ENCODE data around the gene SHQ1. TPM values are rescaled to one million over a fixed set of nuclear protein-coding genes. Genes with fewer than 3 reads are reported as not detected.
A peak's percentile ranks its signal among the peaks of the same experiment; 100 is the strongest.

The SHQ1 gene
- total and polyA plus RNA-seq, 2 experiments from 2014 or later = 18.3 to 28.7 TPM

DNA sequence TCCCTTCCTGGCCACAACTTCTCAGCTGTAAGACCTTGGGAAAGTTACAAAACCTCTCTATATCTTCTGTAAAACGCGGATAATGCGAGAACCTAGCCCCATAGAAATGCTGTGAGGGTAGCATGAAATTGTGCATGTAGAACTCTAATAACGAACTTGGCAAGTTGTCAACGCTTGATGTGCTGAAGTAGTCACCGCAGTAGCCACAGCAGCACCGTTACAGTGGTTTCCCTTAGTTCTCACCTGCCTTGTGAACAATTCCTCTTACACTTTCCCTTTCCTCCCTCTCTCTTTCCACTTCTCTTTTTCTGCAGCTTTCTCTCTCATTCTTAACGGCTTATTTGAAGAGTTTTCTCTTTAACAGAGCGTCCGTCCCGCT is 447 bp upstream of the SHQ1 start:
- H3K4me1 Mint-ChIP-seq = peaks cover 20% of the 10 kb centered on the region
- H3K79me2 ChIP-seq (replicated peaks; ENCODE audit: insufficient read depth) = peaks cover 35% of the 10 kb centered on the region
- H3K27ac ChIP-seq (ENCODE audit: low read depth) = no peak overlapping the region
- H3K36me3 Mint-ChIP-seq (ENCODE audit: low read depth) = no peaks in the 10 kb centered on the region; the same call in 2 of the 3 replicates
- ATAC-seq (peak; percentile 15; the same call in 2 of the 3 replicates), DNase-seq (ENCODE audit: low spot score) (no peak)
- H3K4me3 Mint-ChIP-seq = peak overlapping the region; percentile 86
- no peaks in the 10 kb centered on the region for H3F3A ChIP-seq (replicated peaks; ENCODE audit: low read depth)
- H4K20me1 ChIP-seq (replicated peaks; ENCODE audit: insufficient read depth) = peaks cover 8% of the 10 kb centered on the region
- H3K4me2 ChIP-seq = peak overlapping the region; percentile 90
- peaks cover 18% of the 10 kb centered on the region for H3K27me3 ChIP-seq (ENCODE audit: insufficient read depth)
- no peaks in the 10 kb centered on the region; the same call in 2 of the 3 replicates for H3K9me3 Mint-ChIP-seq
- no peaks in the 10 kb centered on the region for H3K36me3 ChIP-seq (ENCODE audit: insufficient read depth)
- H3K27me3 Mint-ChIP-seq (ENCODE audit: insufficient read depth, low read depth, poor library complexity) = peaks cover 16% of the 10 kb centered on the region
- peaks cover 9% of the 10 kb centered on the region for H3K4me1 ChIP-seq (ENCODE audit: insufficient read depth)
- peak overlapping the region; percentile 80 for H3K4me3 ChIP-seq
- TF ChIP-seq ZNF114 (CRISPR knock-in tag; IDR thresholded peaks at IDR 0.05) (no peak), ZNF331 (CRISPR knock-in tag; IDR thresholded peaks at IDR 0.05; ENCODE audit: low read depth) (no peak), EZH2phosphoT487 (IDR thresholded peaks at IDR 0.05; ENCODE audit: unreplicated experiment) (no peak), CREB1 (CRISPR knock-in tag; IDR thresholded peaks at IDR 0.05; ENCODE audit: low read depth) (no peak), NANOG (IDR thresholded peaks at IDR 0.05; ENCODE audit: borderline replicate concordance) (no peak), JUNB (IDR thresholded peaks at IDR 0.05; ENCODE audit: unreplicated experiment) (no peak), EZH2 (IDR thresholded peaks at IDR 0.05; ENCODE audit: low read depth, unreplicated experiment) (no peak)
- TF ChIP-seq, protein P1, sequence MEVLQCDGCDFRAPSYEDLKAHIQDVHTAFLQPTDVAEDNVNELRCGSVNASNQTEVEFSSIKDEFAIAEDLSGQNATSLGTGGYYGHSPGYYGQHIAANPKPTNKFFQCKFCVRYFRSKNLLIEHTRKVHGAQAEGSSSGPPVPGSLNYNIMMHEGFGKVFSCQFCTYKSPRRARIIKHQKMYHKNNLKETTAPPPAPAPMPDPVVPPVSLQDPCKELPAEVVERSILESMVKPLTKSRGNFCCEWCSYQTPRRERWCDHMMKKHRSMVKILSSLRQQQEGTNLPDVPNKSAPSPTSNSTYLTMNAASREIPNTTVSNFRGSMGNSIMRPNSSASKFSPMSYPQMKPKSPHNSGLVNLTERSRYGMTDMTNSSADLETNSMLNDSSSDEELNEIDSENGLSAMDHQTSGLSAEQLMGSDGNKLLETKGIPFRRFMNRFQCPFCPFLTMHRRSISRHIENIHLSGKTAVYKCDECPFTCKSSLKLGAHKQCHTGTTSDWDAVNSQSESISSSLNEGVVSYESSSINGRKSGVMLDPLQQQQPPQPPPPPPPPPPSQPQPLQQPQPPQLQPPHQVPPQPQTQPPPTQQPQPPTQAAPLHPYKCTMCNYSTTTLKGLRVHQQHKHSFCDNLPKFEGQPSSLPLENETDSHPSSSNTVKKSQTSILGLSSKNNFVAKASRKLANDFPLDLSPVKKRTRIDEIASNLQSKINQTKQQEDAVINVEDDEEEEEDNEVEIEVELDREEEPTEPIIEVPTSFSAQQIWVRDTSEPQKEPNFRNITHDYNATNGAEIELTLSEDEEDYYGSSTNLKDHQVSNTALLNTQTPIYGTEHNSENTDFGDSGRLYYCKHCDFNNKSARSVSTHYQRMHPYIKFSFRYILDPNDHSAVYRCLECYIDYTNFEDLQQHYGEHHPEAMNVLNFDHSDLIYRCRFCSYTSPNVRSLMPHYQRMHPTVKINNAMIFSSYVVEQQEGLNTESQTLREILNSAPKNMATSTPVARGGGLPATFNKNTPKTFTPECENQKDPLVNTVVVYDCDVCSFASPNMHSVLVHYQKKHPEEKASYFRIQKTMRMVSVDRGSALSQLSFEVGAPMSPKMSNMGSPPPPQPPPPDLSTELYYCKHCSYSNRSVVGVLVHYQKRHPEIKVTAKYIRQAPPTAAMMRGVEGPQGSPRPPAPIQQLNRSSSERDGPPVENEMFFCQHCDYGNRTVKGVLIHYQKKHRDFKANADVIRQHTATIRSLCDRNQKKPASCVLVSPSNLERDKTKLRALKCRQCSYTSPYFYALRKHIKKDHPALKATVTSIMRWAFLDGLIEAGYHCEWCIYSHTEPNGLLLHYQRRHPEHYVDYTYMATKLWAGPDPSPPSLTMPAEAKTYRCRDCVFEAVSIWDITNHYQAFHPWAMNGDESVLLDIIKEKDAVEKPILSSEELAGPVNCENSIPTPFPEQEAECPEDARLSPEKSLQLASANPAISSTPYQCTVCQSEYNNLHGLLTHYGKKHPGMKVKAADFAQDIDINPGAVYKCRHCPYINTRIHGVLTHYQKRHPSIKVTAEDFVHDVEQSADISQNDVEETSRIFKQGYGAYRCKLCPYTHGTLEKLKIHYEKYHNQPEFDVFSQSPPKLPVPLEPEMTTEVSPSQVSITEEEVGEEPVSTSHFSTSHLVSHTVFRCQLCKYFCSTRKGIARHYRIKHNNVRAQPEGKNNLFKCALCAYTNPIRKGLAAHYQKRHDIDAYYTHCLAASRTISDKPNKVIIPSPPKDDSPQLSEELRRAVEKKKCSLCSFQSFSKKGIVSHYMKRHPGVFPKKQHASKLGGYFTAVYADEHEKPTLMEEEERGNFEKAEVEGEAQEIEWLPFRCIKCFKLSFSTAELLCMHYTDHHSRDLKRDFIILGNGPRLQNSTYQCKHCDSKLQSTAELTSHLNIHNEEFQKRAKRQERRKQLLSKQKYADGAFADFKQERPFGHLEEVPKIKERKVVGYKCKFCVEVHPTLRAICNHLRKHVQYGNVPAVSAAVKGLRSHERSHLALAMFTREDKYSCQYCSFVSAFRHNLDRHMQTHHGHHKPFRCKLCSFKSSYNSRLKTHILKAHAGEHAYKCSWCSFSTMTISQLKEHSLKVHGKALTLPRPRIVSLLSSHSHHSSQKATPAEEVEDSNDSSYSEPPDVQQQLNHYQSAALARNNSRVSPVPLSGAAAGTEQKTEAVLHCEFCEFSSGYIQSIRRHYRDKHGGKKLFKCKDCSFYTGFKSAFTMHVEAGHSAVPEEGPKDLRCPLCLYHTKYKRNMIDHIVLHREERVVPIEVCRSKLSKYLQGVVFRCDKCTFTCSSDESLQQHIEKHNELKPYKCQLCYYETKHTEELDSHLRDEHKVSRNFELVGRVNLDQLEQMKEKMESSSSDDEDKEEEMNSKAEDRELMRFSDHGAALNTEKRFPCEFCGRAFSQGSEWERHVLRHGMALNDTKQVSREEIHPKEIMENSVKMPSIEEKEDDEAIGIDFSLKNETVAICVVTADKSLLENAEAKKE (CRISPR knock-in tag; IDR thresholded peaks at IDR 0.05) = no peak
- TF ChIP-seq, protein P2, sequence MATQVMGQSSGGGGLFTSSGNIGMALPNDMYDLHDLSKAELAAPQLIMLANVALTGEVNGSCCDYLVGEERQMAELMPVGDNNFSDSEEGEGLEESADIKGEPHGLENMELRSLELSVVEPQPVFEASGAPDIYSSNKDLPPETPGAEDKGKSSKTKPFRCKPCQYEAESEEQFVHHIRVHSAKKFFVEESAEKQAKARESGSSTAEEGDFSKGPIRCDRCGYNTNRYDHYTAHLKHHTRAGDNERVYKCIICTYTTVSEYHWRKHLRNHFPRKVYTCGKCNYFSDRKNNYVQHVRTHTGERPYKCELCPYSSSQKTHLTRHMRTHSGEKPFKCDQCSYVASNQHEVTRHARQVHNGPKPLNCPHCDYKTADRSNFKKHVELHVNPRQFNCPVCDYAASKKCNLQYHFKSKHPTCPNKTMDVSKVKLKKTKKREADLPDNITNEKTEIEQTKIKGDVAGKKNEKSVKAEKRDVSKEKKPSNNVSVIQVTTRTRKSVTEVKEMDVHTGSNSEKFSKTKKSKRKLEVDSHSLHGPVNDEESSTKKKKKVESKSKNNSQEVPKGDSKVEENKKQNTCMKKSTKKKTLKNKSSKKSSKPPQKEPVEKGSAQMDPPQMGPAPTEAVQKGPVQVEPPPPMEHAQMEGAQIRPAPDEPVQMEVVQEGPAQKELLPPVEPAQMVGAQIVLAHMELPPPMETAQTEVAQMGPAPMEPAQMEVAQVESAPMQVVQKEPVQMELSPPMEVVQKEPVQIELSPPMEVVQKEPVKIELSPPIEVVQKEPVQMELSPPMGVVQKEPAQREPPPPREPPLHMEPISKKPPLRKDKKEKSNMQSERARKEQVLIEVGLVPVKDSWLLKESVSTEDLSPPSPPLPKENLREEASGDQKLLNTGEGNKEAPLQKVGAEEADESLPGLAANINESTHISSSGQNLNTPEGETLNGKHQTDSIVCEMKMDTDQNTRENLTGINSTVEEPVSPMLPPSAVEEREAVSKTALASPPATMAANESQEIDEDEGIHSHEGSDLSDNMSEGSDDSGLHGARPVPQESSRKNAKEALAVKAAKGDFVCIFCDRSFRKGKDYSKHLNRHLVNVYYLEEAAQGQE (IDR thresholded peaks at IDR 0.05; ENCODE audit: unreplicated experiment) = no peak
- H3K9me2 ChIP-seq (ENCODE audit: insufficient read depth) = no peaks in the 10 kb centered on the region
- H2AFZ ChIP-seq = peak overlapping the region; percentile 99
- H3K27ac Mint-ChIP-seq = no peak overlapping the region
